ENCODE measurements around the gene SRSF1.
A peak's percentile ranks its signal among the peaks of the same experiment; 100 is the strongest.

SRSF1 gene

DNA sequence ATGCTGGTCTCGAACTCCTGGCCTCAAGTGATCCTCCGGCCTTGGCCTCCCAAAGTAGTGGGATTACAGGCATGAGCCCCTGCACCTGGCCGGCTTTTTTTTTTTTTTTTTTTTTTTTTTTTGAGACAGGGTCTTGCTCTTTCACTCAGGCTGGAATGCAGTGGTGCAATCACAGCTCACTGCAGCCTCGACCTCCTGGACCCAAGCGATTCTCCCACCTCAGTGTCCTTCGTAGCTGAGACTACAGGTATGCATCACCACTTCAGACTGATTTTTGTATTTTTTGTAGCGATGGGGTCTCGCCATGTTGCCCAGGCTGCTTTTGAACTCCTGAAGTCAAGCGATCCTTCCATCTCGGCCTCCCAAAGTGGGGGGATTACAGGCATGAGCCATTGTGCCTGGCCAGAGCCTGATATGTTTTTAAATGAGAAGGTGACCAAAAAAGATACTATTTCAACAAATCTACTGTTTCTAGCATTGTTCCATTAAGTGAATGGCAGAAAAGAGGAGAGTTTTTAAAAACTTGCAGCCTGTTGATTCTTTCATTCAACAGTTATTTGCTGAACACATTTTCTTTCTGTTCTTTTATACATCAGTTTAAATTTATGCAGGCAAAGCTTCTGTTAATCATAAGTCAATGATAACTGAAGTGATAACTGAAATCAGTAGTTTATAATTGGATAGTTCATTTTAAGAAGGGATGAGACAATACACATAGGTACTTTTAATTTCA lies 3.2 kb upstream of the SRSF1 start:
- DNase-seq, result no peak

GRCh38 chr17:58007781-58008706 lies 998 bp upstream of the SRSF1 start:
- no peak for DNase-seq

DNA sequence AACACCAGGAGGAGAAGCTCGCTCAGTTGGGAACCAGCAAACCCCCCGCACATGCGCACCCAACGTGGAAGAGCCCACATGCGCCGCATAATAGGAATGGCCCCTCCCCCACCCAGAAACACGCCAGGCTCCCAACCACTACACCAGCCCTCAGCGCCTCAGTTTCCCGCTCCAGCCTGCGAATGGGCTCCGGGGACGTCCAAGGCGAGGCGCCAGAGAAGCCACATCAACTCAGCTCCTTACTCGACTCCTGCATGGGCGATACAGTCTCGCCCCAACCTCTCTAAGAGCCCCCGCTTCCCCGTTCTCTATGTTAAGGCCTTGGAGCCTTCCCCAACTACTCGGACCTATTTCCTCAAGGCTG lies 504 bp downstream of the SRSF1 start:
- peak; percentile 57 to 81 (median 60) for DNase-seq

DNA sequence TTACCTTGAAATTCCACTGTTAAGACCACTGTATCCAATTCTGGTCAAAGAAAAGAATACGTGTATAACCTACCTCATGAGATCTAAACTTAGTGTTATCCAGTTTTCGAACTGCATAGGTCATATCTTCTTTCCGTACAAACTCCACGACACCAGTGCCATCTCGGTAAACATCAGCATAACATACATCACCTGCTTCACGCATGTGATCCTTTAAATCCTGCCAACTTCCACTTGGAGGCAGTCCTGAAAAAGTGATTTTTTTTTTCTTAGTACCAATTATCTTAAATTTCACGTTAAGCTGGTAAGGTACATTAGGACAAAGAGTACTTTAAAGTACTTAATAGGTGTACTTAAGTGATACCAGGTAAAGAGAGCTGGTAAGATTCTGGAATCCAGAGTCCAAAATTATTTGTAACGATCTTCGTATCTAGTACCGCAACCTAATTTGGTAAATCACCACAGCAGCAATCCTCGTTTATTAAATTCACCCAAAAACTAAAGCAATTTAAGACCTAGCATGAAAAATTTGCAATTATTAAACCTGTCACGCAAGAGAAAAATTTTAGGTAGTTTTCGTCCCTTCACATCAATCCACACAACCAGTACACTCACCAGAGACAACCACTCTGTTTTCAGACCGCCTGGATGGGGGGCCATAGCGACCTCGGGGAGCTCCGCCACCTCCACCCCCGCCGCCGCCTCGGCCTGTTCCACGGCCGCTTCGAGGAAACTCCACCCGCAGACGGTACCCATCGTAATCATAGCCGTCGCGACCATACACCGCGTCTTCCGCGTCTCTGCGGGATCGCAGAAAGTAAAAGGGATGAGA lies 1.1 kb downstream of the SRSF1 start:
- no peak for DNase-seq

GRCh38 chr17:58005031-58005727 lies 1.9 kb downstream of the SRSF1 start:
- DNase-seq, result no peak

DNA sequence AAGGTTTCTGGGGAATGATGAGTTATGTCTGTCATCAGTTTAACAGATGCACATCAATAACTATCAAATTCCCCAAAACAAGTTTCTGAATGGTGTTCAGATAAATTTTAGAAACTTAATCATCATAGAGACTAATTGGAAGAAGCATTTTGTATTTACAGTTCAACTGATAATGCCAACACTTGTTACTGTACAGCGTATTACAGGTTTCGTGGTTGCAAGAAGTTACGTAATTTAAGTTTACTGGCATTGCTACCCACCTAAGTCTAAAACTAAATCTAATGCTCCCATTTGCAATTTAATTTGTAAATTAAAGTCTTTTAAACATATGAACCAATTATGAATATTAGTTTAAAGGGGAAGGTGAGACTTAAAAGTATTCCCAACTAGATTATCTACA lies 3.0 kb downstream of the SRSF1 start:
- DNase-seq, result no peak

GRCh38 chr17:58002973-58003372 lies 4.1 kb downstream of the SRSF1 start:
- no peak for DNase-seq

DNA sequence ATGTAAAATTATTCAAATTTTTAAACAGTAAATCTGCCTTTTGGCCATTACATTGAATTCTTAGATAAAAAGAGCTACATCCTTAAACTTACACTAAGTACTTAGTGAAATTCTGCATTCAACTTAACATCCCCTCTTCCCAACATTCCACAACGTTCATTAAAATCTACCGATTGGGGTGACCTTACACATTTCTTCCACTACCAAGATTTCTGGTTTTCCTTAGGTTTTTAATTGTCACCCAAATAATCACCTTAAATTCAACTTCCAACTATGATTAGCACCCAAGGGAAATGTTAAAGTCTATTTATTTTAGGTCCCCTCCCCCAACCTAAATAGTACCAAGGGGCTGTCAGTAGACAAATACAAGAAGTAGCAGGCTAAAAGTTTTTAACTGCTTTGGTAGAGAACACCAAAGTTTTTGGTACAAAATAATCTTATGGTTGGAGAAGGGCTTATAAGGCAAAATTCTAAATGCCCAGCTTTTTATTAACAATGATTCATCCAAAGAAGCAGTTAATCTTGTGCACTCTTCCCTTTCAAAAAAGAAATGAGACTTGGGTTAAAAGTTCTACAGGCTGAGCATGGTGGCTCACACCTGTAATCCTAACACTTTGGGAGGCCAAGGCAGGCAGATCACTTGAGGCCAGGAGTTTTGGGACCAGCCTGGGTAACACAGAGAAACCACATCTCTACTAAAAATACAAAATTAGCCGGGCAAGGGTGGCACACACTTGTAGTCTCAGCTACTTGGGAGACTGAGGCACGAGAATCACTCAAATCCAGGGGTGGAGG lies 4.7 kb downstream of the SRSF1 start:
- DNase-seq, result no peak

- DNase-seq, result no peak
These were observed 5.5 kb downstream of the SRSF1 start for GRCh38 chr17:58001461-58002124.

DNA sequence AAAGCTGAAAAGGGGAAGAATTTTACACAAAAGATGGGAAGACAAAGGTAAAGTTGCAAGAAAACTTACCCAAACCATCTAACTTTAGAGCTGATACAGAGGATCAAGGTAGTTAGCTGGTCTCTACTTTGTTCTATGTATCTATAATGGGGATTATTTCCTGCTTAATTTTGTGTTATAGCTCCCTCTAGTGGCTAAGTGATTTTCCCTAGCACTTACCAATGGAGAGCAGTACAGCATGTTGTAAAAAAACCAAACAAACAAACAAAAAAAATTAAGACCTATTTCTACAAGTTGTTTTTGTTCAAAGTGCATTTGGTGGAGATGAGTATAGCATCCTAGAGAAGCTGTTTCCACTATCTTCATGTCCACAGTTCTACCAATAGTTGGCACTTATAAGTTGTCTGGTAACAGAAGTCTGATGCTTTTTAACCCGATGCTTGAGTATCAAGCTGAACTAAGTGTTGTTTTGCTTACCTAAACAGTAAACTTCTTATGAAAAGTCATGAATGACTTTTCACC lies 7.5 kb downstream of the SRSF1 start:
- peak; percentile 73 to 92 (median 87) for DNase-seq

- no peak for DNase-seq
These were observed 8.0 kb downstream of the SRSF1 start for GRCh38 chr17:57999010-57999495.

DNA sequence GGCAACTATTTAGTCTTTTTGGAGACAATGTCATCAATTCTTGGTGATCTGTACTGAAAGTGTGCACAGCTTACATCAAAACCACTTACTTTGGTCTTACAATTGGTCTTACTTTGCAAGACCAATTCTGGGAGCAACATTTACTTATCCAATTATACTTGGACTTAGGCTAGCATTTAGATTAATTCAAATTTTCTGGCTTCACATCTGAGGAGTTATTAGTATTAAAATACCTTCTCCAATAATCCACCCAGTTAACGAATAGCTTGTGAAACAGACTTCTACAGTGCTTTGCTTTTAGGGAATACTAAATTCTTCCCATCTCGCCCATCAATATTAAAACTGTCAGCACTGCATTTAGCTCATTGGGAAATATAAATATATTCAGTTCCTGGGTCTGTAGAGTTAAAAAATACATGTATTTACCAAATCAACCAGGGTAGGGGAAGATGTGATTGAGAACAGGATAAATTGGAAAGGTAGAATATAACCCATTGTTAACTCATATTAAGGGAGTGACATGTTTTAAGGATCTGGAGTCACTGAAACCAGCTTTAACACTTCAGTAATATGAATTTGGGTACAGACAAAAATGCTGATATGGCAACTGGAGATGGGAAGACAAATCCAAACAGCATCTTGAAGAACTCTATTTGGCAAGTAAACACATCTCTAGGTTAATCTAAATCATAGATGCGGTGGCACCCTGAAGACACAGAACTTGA lies 9.8 kb downstream of the SRSF1 start:
- no peak for DNase-seq

- peak; percentile 72 to 82 (median 80) for DNase-seq
These were observed 11.7 kb downstream of the SRSF1 start for GRCh38 chr17:57995076-57995956.

GRCh38 chr17:57994436-57994835 lies 12.6 kb downstream of the SRSF1 start:
- DNase-seq, result no peak

GRCh38 chr17:57993471-57994365 lies 13.3 kb downstream of the SRSF1 start:
- DNase-seq, result peak in 2 of 3 donors; percentile 20 to 45

GRCh38 chr17:57991537-57991936 lies 15.5 kb downstream of the SRSF1 start:
- no peak for DNase-seq

GRCh38 chr17:57990037-57990436 lies 17.0 kb downstream of the SRSF1 start:
- DNase-seq, result no peak
